Activated naive CD4-positive, alpha-beta T cell (primary cell): ENCODE measurements around the gene TRAF3.

Experiments used
- DNase-seq, 4 experiments: peaks; one replicate each; lab custom pipeline; 2025; lab: John Stamatoyannopoulos, UW

The TRAF3 gene

GRCh38 chr14:102776761-102777710 is at the start of gene TRAF3:
TSS of gene TRAF3 (plus strand) at chr14:102777449. CDS start at chr14:102870202, 92,753 bp downstream.
- peak; percentile 44 to 82 (median 62) for DNase-seq

- no peak for DNase-seq
Observed at GRCh38 chr14:102728501-102728900, 48.7 kb upstream of the TRAF3 start.

GRCh38 chr14:102729268-102729667 is 48.0 kb upstream of the TRAF3 start:
- DNase-seq, result no peak

- DNase-seq, result no peak
Observed at GRCh38 chr14:102729825-102730224, 47.4 kb upstream of the TRAF3 start.

GRCh38 chr14:102731101-102731870 is 46.0 kb upstream of the TRAF3 start:
- no peak for DNase-seq

GRCh38 chr14:102731871-102732800 is 45.1 kb upstream of the TRAF3 start:
- no peak for DNase-seq

GRCh38 chr14:102732924-102733323 is 44.3 kb upstream of the TRAF3 start:
- no peak for DNase-seq

GRCh38 chr14:102733326-102733725 is 43.9 kb upstream of the TRAF3 start:
- no peak for DNase-seq

- no peak for DNase-seq
Observed at GRCh38 chr14:102734436-102734835, 42.8 kb upstream of the TRAF3 start.

GRCh38 chr14:102736956-102737355 is 40.3 kb upstream of the TRAF3 start:
- DNase-seq, result no peak

- DNase-seq, result no peak
Observed at GRCh38 chr14:102737402-102738372, 39.6 kb upstream of the TRAF3 start.

- no peak for DNase-seq
Observed at GRCh38 chr14:102738373-102739189, 38.7 kb upstream of the TRAF3 start.

- no peak for DNase-seq
Observed at GRCh38 chr14:102739190-102739469, 38.1 kb upstream of the TRAF3 start.

- DNase-seq, result no peak
Observed at GRCh38 chr14:102746634-102747438, 30.4 kb upstream of the TRAF3 start.

GRCh38 chr14:102748806-102749205 is 28.4 kb upstream of the TRAF3 start:
- no peak for DNase-seq

- DNase-seq, result no peak
Observed at GRCh38 chr14:102749393-102750305, 27.6 kb upstream of the TRAF3 start.

- DNase-seq, result no peak
Observed at GRCh38 chr14:102750376-102750775, 26.9 kb upstream of the TRAF3 start.

- no peak for DNase-seq
Observed at GRCh38 chr14:102751088-102751487, 26.2 kb upstream of the TRAF3 start.
